ENCODE data around the gene SGSM1.

- no peak for TF ChIP-seq POLR2A (IDR thresholded peaks at IDR 0.05)
- no peak for TF ChIP-seq CTCF (IDR thresholded peaks at IDR 0.05)
Measured at GRCh38 chr22:24972369-24972768, 166.4 kb downstream of the SGSM1 start.
